ENCODE results near the gene CFTR.

- TF ChIP-seq RAD21 (IDR thresholded peaks at IDR 0.05; ENCODE audit: low read length) (no peak), CTCF (conservative IDR thresholded peaks at IDR 0.05; ENCODE audit: low read depth, low read length) (no peak), RCOR1 (IDR thresholded peaks at IDR 0.05; ENCODE audit: insufficient replicate concordance, low read length) (no peak), POLR2A (IDR thresholded peaks at IDR 0.05; ENCODE audit: low read depth, low read length) (no peak), SMC3 (IDR thresholded peaks at IDR 0.05; ENCODE audit: low read depth, low read length) (no peak), CEBPB (IDR thresholded peaks at IDR 0.05; ENCODE audit: low read depth, low read length) (no peak), RFX5 (IDR thresholded peaks at IDR 0.05; ENCODE audit: low read depth, low read length) (no peak), MAFK (IDR thresholded peaks at IDR 0.05; ENCODE audit: low read depth, low read length) (no peak), NFE2L2 (IDR thresholded peaks at IDR 0.05; ENCODE audit: low read depth, low read length) (no peak), MAZ (IDR thresholded peaks at IDR 0.05; ENCODE audit: borderline replicate concordance, low read depth, low read length) (no peak), MXI1 (IDR thresholded peaks at IDR 0.05; ENCODE audit: borderline replicate concordance, low read depth, low read length) (no peak), CHD1 (IDR thresholded peaks at IDR 0.05; ENCODE audit: low read depth, low read length) (no peak)
Observed at GRCh38 chr7:117476557-117477215, 3.1 kb upstream of the CFTR start.
